Measurements from ENCODE around the gene FREM1.

Gene FREM1

GRCh38 chr9:14870090-14870489 lies 40.1 kb downstream of the FREM1 start:
- DNase-seq (ENCODE audit: low read depth): no peak

- DNase-seq (ENCODE audit: low read depth): no peak
Measured at GRCh38 chr9:14869671-14870070, 40.6 kb downstream of the FREM1 start.

- DNase-seq (ENCODE audit: low read depth): no peak
Measured at GRCh38 chr9:14868772-14869583, 41.2 kb downstream of the FREM1 start.

- DNase-seq (ENCODE audit: low read depth): no peak
Measured at GRCh38 chr9:14868418-14868771, 41.8 kb downstream of the FREM1 start.

- DNase-seq (ENCODE audit: low read depth): no peak
Measured at GRCh38 chr9:14866200-14866749, 44.0 kb downstream of the FREM1 start.

- no peak for DNase-seq (ENCODE audit: low read depth)
Measured at GRCh38 chr9:14864309-14864708, 45.9 kb downstream of the FREM1 start.

GRCh38 chr9:14863402-14863801 lies 46.8 kb downstream of the FREM1 start:
- no peak for DNase-seq (ENCODE audit: low read depth)

- DNase-seq (ENCODE audit: low read depth): no peak
Measured at GRCh38 chr9:14857449-14858305, 52.6 kb downstream of the FREM1 start.

- DNase-seq (ENCODE audit: low read depth): no peak
Measured at GRCh38 chr9:14849851-14850250, 60.4 kb downstream of the FREM1 start.

- no peak for DNase-seq (ENCODE audit: low read depth)
Measured at GRCh38 chr9:14849296-14849695, 60.9 kb downstream of the FREM1 start.

- DNase-seq (ENCODE audit: low read depth): peak; percentile 4
Measured at GRCh38 chr9:14846871-14847311, 63.3 kb downstream of the FREM1 start.

- DNase-seq (ENCODE audit: low read depth): no peak
Measured at GRCh38 chr9:14843163-14843562, 67.1 kb downstream of the FREM1 start.

GRCh38 chr9:14842269-14842668 lies 68.0 kb downstream of the FREM1 start:
- no peak for DNase-seq (ENCODE audit: low read depth)

GRCh38 chr9:14838701-14839100 lies 71.5 kb downstream of the FREM1 start:
- DNase-seq (ENCODE audit: low read depth): no peak

- no peak for DNase-seq (ENCODE audit: low read depth)
Measured at GRCh38 chr9:14836885-14837284, 73.3 kb downstream of the FREM1 start.

GRCh38 chr9:14831661-14832060 lies 78.6 kb downstream of the FREM1 start:
- DNase-seq (ENCODE audit: low read depth): no peak

GRCh38 chr9:14831074-14831473 lies 79.2 kb downstream of the FREM1 start:
- no peak for DNase-seq (ENCODE audit: low read depth)

- no peak for DNase-seq (ENCODE audit: low read depth)
Measured at GRCh38 chr9:14830057-14830456, 80.2 kb downstream of the FREM1 start.

GRCh38 chr9:14829204-14829603 lies 81.0 kb downstream of the FREM1 start:
- DNase-seq (ENCODE audit: low read depth): no peak

GRCh38 chr9:14827805-14828204 lies 82.4 kb downstream of the FREM1 start:
- no peak for DNase-seq (ENCODE audit: low read depth)

- DNase-seq (ENCODE audit: low read depth): no peak
Measured at GRCh38 chr9:14824481-14824880, 85.7 kb downstream of the FREM1 start.

GRCh38 chr9:14823800-14824199 lies 86.4 kb downstream of the FREM1 start:
- DNase-seq (ENCODE audit: low read depth): no peak

GRCh38 chr9:14822666-14823065 lies 87.6 kb downstream of the FREM1 start:
- DNase-seq (ENCODE audit: low read depth): no peak

Measured in activated gamma-delta T cell treated with anti-CD3 and anti-CD28 coated beads, Interleukin-2, amount 50 U/mL, for 16 hours (primary cell).